Neural progenitor cell (in vitro differentiated cells): ENCODE data around the gene PLEKHO2. TPM values are rescaled to one million over a fixed set of nuclear protein-coding genes. Genes with fewer than 3 reads are reported as not detected.

ENCODE experiments used
- DNase-seq: peaks from one replicate; pipeline ENCODE4 v3.0.0-alpha.2; 2016; ENCODE audit warnings: low spot score
- H2AFZ ChIP-seq: fragments of 200-600 bp; sonication (generic); replicated peaks from 2 replicates; pipeline ENCODE4 v1.6.1; 2016; ENCODE audit warnings: antibody characterized with exemption
- H3F3A ChIP-seq: fragments of 200-600 bp; sonication (generic); 2 replicates; pipeline ENCODE4 v1.6.1; 2016; ENCODE audit warnings: antibody characterized with exemption, low read depth
- H3K27ac ChIP-seq: fragments of 200-600 bp; sonication (generic); 2 replicates; pipeline ENCODE4 v1.5.1; 2016; ENCODE audit warnings: mild to moderate bottlenecking
- H3K27me3 ChIP-seq: fragments of 200-600 bp; sonication (generic); 2 replicates; pipeline ENCODE4 v1.6.1; 2016; ENCODE audit warnings: mild to moderate bottlenecking, moderate library complexity
- H3K36me3 ChIP-seq: fragments of 200-600 bp; sonication (generic); 2 replicates; pipeline ENCODE4 v1.5.1; 2016
- H3K4me1 ChIP-seq: fragments of 200-600 bp; sonication (generic); 2 replicates; pipeline ENCODE4 v1.6.1; 2016; ENCODE audit warnings: mixed run types
- H3K4me2 ChIP-seq: fragments of 200-600 bp; sonication (generic); 2 replicates; pipeline ENCODE4 v1.6.1; 2016
- H3K4me3 ChIP-seq: fragments of 200-600 bp; sonication (generic); 2 replicates; pipeline ENCODE4 v1.5.1; 2016
- H3K79me2 ChIP-seq: fragments of 200-600 bp; sonication (generic); 2 replicates; pipeline ENCODE4 v1.6.1; 2016; ENCODE audit warnings: low read depth
- H3K9ac ChIP-seq: fragments of 200-600 bp; sonication (generic); 2 replicates; pipeline ENCODE4 v1.6.1; 2016
- H3K9me3 ChIP-seq: fragments of 200-600 bp; sonication (generic); 2 replicates; pipeline ENCODE4 v1.5.1; 2016; ENCODE audit warnings: low read depth
- H4K20me1 ChIP-seq: fragments of 200-600 bp; sonication (generic); 2 replicates; pipeline ENCODE4 v1.6.1; 2016; ENCODE audit warnings: low read depth
- H3K27ac Mint-ChIP-seq: 3 replicates; pipeline ENCODE4 v1.8.0; 2021; ENCODE audit warnings: mixed read lengths
- H3K27me3 Mint-ChIP-seq: 2 replicates; pipeline ENCODE4 v1.8.0; 2022; ENCODE audit warnings: low read depth, mild to moderate bottlenecking, inconsistent platforms, moderate library complexity, mixed read lengths; ENCODE audit not compliant: insufficient read depth
- H3K36me3 Mint-ChIP-seq: 3 replicates; pipeline ENCODE4 v1.8.0; 2021; ENCODE audit warnings: mixed read lengths
- H3K4me1 Mint-ChIP-seq: 3 replicates; pipeline ENCODE4 v1.8.0; 2021; ENCODE audit warnings: mixed read lengths
- H3K4me3 Mint-ChIP-seq: 3 replicates; pipeline ENCODE4 v1.8.0; 2021; ENCODE audit warnings: mild to moderate bottlenecking, moderate library complexity, mixed read lengths
- H3K9me3 Mint-ChIP-seq: 3 replicates; pipeline ENCODE4 v1.8.0; 2020; ENCODE audit warnings: mixed read lengths
- CTCF ChIP-seq: fragments of 200-600 bp; sonication (generic); IDR thresholded peaks from 2 replicates; pipeline ENCODE4 v1.5.1; 2017; ENCODE audit warnings: antibody characterized with exemption, mild to moderate bottlenecking
- EZH2 ChIP-seq: fragments of 200-600 bp; sonication (generic); IDR thresholded peaks from 2 replicates; pipeline ENCODE4 v1.6.1; 2017; ENCODE audit warnings: antibody characterized with exemption, mild to moderate bottlenecking, moderate library complexity
- EZH2phosphoT487 ChIP-seq: fragments of 200-600 bp; sonication (generic); IDR thresholded peaks from 2 replicates; pipeline ENCODE4 v1.6.1; 2017; ENCODE audit warnings: antibody characterized with exemption
- total RNA-seq: library from RNA; depleted of rRNA; stranded (reverse); fragments of >200 nt; gene quantifications from 2 replicates; pipeline ENCODE4 v1.2.3, GENCODE V29; 2015; ENCODE audit warnings: low replicate concordance

Gene PLEKHO2
- total RNA-seq, 1 donor from 2014 or later, result 7.7 TPM

- TF ChIP-seq EZH2, result no peak
- no peak for TF ChIP-seq CTCF
- no peak for TF ChIP-seq EZH2phosphoT487
- H4K20me1 ChIP-seq, result peaks cover 46% of the 10 kb centered on the region
- H3K27ac Mint-ChIP-seq, result no peak overlapping the region
- H3K4me3 Mint-ChIP-seq, result no peak overlapping the region
- H3K9ac ChIP-seq, result no peak overlapping the region
- H3K79me2 ChIP-seq, result peaks cover 28% of the 10 kb centered on the region
- no peak overlapping the region for H3K4me3 ChIP-seq
- no peaks in the 10 kb centered on the region for H3K27me3 ChIP-seq
- no peaks in the 10 kb centered on the region for H3K36me3 ChIP-seq
- H3K27ac ChIP-seq, result peak overlapping the region; percentile 41
- no peaks in the 10 kb centered on the region for H3K27me3 Mint-ChIP-seq
- H3K9me3 ChIP-seq, result no peaks in the 10 kb centered on the region
- no peak overlapping the region for H2AFZ ChIP-seq
- H3K4me1 Mint-ChIP-seq, result peaks cover 42% of the 10 kb centered on the region
- peak overlapping the region; percentile 7 for H3K4me2 ChIP-seq
- peaks cover 7% of the 10 kb centered on the region for H3K36me3 Mint-ChIP-seq
- H3K9me3 Mint-ChIP-seq, result no peaks in the 10 kb centered on the region
- H3F3A ChIP-seq, result peaks cover 23% of the 10 kb centered on the region
- peak; percentile 2 for DNase-seq
- H3K4me1 ChIP-seq, result peaks cover 47% of the 10 kb centered on the region
Measured at GRCh38 chr15:64857421-64857820, 15.7 kb downstream of the PLEKHO2 start.

GRCh38 chr15:64858021-64858575, 16.4 kb downstream of the PLEKHO2 start:
- peaks cover 22% of the 10 kb centered on the region for H3K79me2 ChIP-seq
- no peak overlapping the region for H3K9ac ChIP-seq
- peak overlapping the region; percentile 41 for H3K27ac ChIP-seq
- no peaks in the 10 kb centered on the region for H3K9me3 ChIP-seq
- H3K27me3 Mint-ChIP-seq, result no peaks in the 10 kb centered on the region
- no peak overlapping the region for H3K4me2 ChIP-seq
- H3K36me3 ChIP-seq, result no peaks in the 10 kb centered on the region
- peak overlapping the region; percentile 63 for H3K27ac Mint-ChIP-seq
- H4K20me1 ChIP-seq, result peaks cover 46% of the 10 kb centered on the region
- no peak overlapping the region for H3K4me3 ChIP-seq
- no peak overlapping the region for H3K4me3 Mint-ChIP-seq
- peaks cover 42% of the 10 kb centered on the region for H3K4me1 Mint-ChIP-seq
- H3F3A ChIP-seq, result peaks cover 23% of the 10 kb centered on the region
- peaks cover 7% of the 10 kb centered on the region for H3K36me3 Mint-ChIP-seq
- H3K9me3 Mint-ChIP-seq, result no peaks in the 10 kb centered on the region
- peaks cover 47% of the 10 kb centered on the region for H3K4me1 ChIP-seq
- H2AFZ ChIP-seq, result no peak overlapping the region
- TF ChIP-seq CTCF (no peak), EZH2phosphoT487 (no peak), EZH2 (no peak)
- H3K27me3 ChIP-seq, result no peaks in the 10 kb centered on the region
- DNase-seq, result no peak

- no peak for TF ChIP-seq CTCF
- no peak for TF ChIP-seq EZH2
- no peak for TF ChIP-seq EZH2phosphoT487
- peaks cover 7% of the 10 kb centered on the region for H3K36me3 Mint-ChIP-seq
- no peak for DNase-seq
- H3K36me3 ChIP-seq, result no peaks in the 10 kb centered on the region
- no peak overlapping the region for H3K27ac Mint-ChIP-seq
- peak overlapping the region; percentile 45 for H3K4me2 ChIP-seq
- no peak overlapping the region for H3K4me3 ChIP-seq
- no peaks in the 10 kb centered on the region for H3K27me3 ChIP-seq
- H3K4me1 Mint-ChIP-seq, result peaks cover 42% of the 10 kb centered on the region
- H3K4me1 ChIP-seq, result peaks cover 47% of the 10 kb centered on the region
- peaks cover 23% of the 10 kb centered on the region for H3F3A ChIP-seq
- peaks cover 22% of the 10 kb centered on the region for H3K79me2 ChIP-seq
- peaks cover 46% of the 10 kb centered on the region for H4K20me1 ChIP-seq
- H3K9me3 Mint-ChIP-seq, result no peaks in the 10 kb centered on the region
- no peak overlapping the region for H3K4me3 Mint-ChIP-seq
- H3K27me3 Mint-ChIP-seq, result no peaks in the 10 kb centered on the region
- H3K27ac ChIP-seq, result no peak overlapping the region
- no peak overlapping the region for H2AFZ ChIP-seq
- no peak overlapping the region for H3K9ac ChIP-seq
- H3K9me3 ChIP-seq, result no peaks in the 10 kb centered on the region
Measured at GRCh38 chr15:64859226-64859625, 17.5 kb downstream of the PLEKHO2 start.
